IMR-90 (cell line): ENCODE results near the gene PATJ. TPM values are rescaled to one million over a fixed set of nuclear protein-coding genes. Genes with fewer than 3 reads are reported as not detected.

Experiments used
- ATAC-seq: fragments of 200-7000 bp; cut with Tn5 transposase; 2 replicates; pipeline ENCODE4 v1.9.1; 2020; ENCODE audit warnings: low read depth, mild to moderate bottlenecking, moderate library complexity
- BruUV-seq: library from RNA; stranded (reverse); fragments of 400-500 nt; replicated peaks from 2 replicates; lab custom pipeline; 2021; lab: Mats Ljungman, UMichigan
- CTCF ChIA-PET: fragments of 300-600 bp; formaldehyde crosslinking; extraction: SDS; loops from one replicate; lab custom pipeline; 2021; ENCODE audit warnings: antibody characterized with exemption; lab: Yijun Ruan, JAX
- POLR2A ChIA-PET: fragments of 300-600 bp; sonication (Branson Sonifier 250); formaldehyde crosslinking; loops from one replicate; lab custom pipeline; 2022; ENCODE audit warnings: antibody characterized with exemption; ENCODE audit not compliant: unreplicated experiment; lab: Charles Lee
- DNase-seq: peaks from one replicate; pipeline ENCODE4 v3.0.0; 2013
- H2AFZ ChIP-seq: replicated peaks from 2 replicates; pipeline ENCODE3; 2013; ENCODE audit warnings: low read length, mild to moderate bottlenecking; ENCODE audit not compliant: poor library complexity
- H2AK5ac ChIP-seq: 2 replicates; pipeline ENCODE4 v1.6.1; 2013; ENCODE audit warnings: low read depth, low read length, inconsistent platforms
- H2AK9ac ChIP-seq: replicated peaks from 2 replicates; pipeline ENCODE3; 2013; ENCODE audit warnings: mild to moderate bottlenecking, low read depth, low read length, moderate library complexity; ENCODE audit not compliant: poor library complexity
- H2BK120ac ChIP-seq: 2 replicates; pipeline ENCODE4 v1.6.1; 2013; ENCODE audit warnings: low read depth, low read length, inconsistent platforms
- H2BK15ac ChIP-seq: 3 replicates; pipeline ENCODE4 v1.6.1; 2013; ENCODE audit warnings: low read depth, low read length, inconsistent platforms
- H2BK20ac ChIP-seq: 2 replicates; pipeline ENCODE4 v1.6.1; 2013; ENCODE audit warnings: low read depth, mild to moderate bottlenecking, inconsistent platforms, low read length, moderate library complexity
- H2BK5ac ChIP-seq: 2 replicates; pipeline ENCODE4 v1.6.1; 2013; ENCODE audit warnings: mild to moderate bottlenecking, low read depth, low read length, inconsistent platforms; ENCODE audit not compliant: poor library complexity, severe bottlenecking
- H3K14ac ChIP-seq: replicated peaks from 2 replicates; pipeline ENCODE4 v1.6.1; 2013; ENCODE audit warnings: low read depth, low read length, inconsistent platforms
- H3K18ac ChIP-seq: 2 replicates; pipeline ENCODE4 v1.6.1; 2013; ENCODE audit warnings: low read depth, low read length, control low read depth
- H3K23ac ChIP-seq: 2 replicates; pipeline ENCODE4 v1.6.1; 2013; ENCODE audit warnings: low read depth, low read length, inconsistent platforms
- H3K27ac ChIP-seq: 2 replicates; pipeline ENCODE4 v1.5.1; 2013; ENCODE audit warnings: mild to moderate bottlenecking, control low read depth, low read length; ENCODE audit not compliant: insufficient read depth
- H3K27me3 ChIP-seq: 2 replicates; pipeline ENCODE4 v1.6.1; 2013; ENCODE audit warnings: low read length; ENCODE audit not compliant: control insufficient read depth, insufficient read depth
- H3K36me3 ChIP-seq: 2 replicates; pipeline ENCODE4 v1.6.1; 2013; ENCODE audit warnings: low read length, mixed read lengths; ENCODE audit not compliant: control insufficient read depth, insufficient read depth
- H3K4ac ChIP-seq: 2 replicates; pipeline ENCODE4 v1.6.1; 2013; ENCODE audit warnings: low read depth, low read length, inconsistent platforms
- H3K4me1 ChIP-seq: 2 replicates; pipeline ENCODE4 v1.6.1; 2013; ENCODE audit warnings: low read length, mixed read lengths; ENCODE audit not compliant: control insufficient read depth, insufficient read depth
- H3K4me2 ChIP-seq: 2 replicates; pipeline ENCODE4 v1.6.1; 2013; ENCODE audit warnings: low read depth, mild to moderate bottlenecking, control low read depth, low read length, moderate library complexity
- H3K4me3 ChIP-seq: 2 replicates; pipeline ENCODE4 v1.5.1; 2013; ENCODE audit warnings: low read depth, mild to moderate bottlenecking, control low read depth, low read length, moderate library complexity; ENCODE audit not compliant: insufficient read depth
- H3K56ac ChIP-seq: 2 replicates; pipeline ENCODE4 v1.6.1; 2013; ENCODE audit warnings: low read length, inconsistent platforms; ENCODE audit not compliant: insufficient read depth; ENCODE audit errors: extremely low read depth
- H3K79me1 ChIP-seq, 2 experiments: 2 replicates each; pipeline ENCODE4 v1.6.1; 2013; ENCODE audit warnings: low read length in 2 of 2, inconsistent platforms in 1 of 2, low read depth in 1 of 2
- H3K9ac ChIP-seq: 2 replicates; pipeline ENCODE4 v1.6.1; 2013; ENCODE audit warnings: low read depth, low read length, control low read depth
- H3K9me1 ChIP-seq: 2 replicates; pipeline ENCODE4 v1.6.1; 2013; ENCODE audit warnings: low read length, inconsistent platforms; ENCODE audit not compliant: insufficient read depth
- H3K9me3 ChIP-seq: 2 replicates; pipeline ENCODE4 v1.6.1; 2013; ENCODE audit warnings: low read length; ENCODE audit not compliant: control insufficient read depth, insufficient read depth
- H4K20me1 ChIP-seq: 2 replicates; pipeline ENCODE4 v1.6.1; 2013; ENCODE audit warnings: low read length, inconsistent platforms; ENCODE audit not compliant: insufficient read depth
- H4K5ac ChIP-seq: 2 replicates; pipeline ENCODE4 v1.6.1; 2013; ENCODE audit warnings: mild to moderate bottlenecking, low read depth, low read length, control low read depth
- H4K8ac ChIP-seq, 2 experiments: 2 replicates each; pipeline ENCODE4 v1.6.1; 2013; ENCODE audit warnings: low read depth in 2 of 2, low read length in 2 of 2, control low read depth in 1 of 2, inconsistent platforms in 1 of 2
- H4K91ac ChIP-seq: 2 replicates; pipeline ENCODE4 v1.6.1; 2013; ENCODE audit warnings: low read depth, low read length, inconsistent platforms; ENCODE audit not compliant: insufficient read depth
- CEBPB ChIP-seq: IDR thresholded peaks from 2 replicates; pipeline ENCODE4 v1.6.1; 2012; ENCODE audit warnings: low read depth, low read length, improper control_type of control experiment
- FOS ChIP-seq: fragments of 150-350 bp; IDR thresholded peaks from 2 replicates; pipeline ENCODE4 v1.6.1; 2016; ENCODE audit warnings: low read depth, low read length
- MAFK ChIP-seq: IDR thresholded peaks from 2 replicates; pipeline ENCODE4 v1.6.1; 2012; ENCODE audit warnings: low read depth, low read length, improper control_type of control experiment
- MAZ ChIP-seq: IDR thresholded peaks from 2 replicates; pipeline ENCODE4 v1.6.1; 2012; ENCODE audit warnings: low read depth, mild to moderate bottlenecking, low read length, improper control_type of control experiment, moderate library complexity, borderline replicate concordance
- RCOR1 ChIP-seq: IDR thresholded peaks from 2 replicates; pipeline ENCODE4 v1.6.1; 2012; ENCODE audit warnings: mild to moderate bottlenecking, low read length, improper control_type of control experiment; ENCODE audit not compliant: insufficient replicate concordance
- RFX5 ChIP-seq: IDR thresholded peaks from 2 replicates; pipeline ENCODE4 v1.8.0; 2012; ENCODE audit warnings: low read depth, mild to moderate bottlenecking, low read length, moderate library complexity
- WGBS, 2 experiments: methylation state at CpG; one replicate each; pipeline versions ENCODE4 v1.1.5 to v1.1.7; 2013; ENCODE audit warnings: missing lambda C conversion rate in 2 of 2; ENCODE audit not compliant: insufficient read length in 1 of 2; ENCODE audit errors: extremely low coverage in 2 of 2; 5-methylcytosine and 5-hydroxymethylcytosine counted together
- dilution Hi-C: fragments of 300-500 bp; cut with HindIII; formaldehyde crosslinking; loops from one replicate; pipeline ENCODE4 v1.14.3; 2018; ENCODE audit warnings: low sequenced_read_pairs; ENCODE audit not compliant: unreplicated experiment
- in situ Hi-C: fragments of 300-500 bp; cut with MboI; formaldehyde crosslinking; loops from 3 replicates; pipeline ENCODE4 v1.14.3; 2019; ENCODE audit warnings: low sequenced_read_pairs, inconsistent platforms, mixed read lengths
- intact Hi-C: fragments of 100-400 bp; cut with micrococcal nuclease; formaldehyde crosslinking; loops from 2 replicates; pipeline ENCODE4 v1.10.0; 2022
- polyA plus RNA-seq, 3 experiments: library from polyadenylated mRNA; depleted of rRNA; stranded (reverse); fragments of >200 nt; gene quantifications; 2 replicates each; pipeline ENCODE4 v1.2.3, GENCODE V29; 2012; ENCODE audit warnings: low replicate concordance in 1 of 3
- total RNA-seq: library from RNA; depleted of rRNA; stranded (reverse); fragments of >200 nt; gene quantifications from 2 replicates; pipeline ENCODE4 v1.2.3, GENCODE V29; 2012
- TF ChIP-seq, protein P1 (sequence below): fragments of 150-350 bp; IDR thresholded peaks from 2 replicates; pipeline ENCODE4 v1.6.1; 2017; ENCODE audit warnings: mild to moderate bottlenecking, antibody characterized with exemption, low read length, low read depth

PATJ gene
- total and polyA plus RNA-seq, 2 of the 4 experiments (the other 2 are of a cell fraction) = 2.0 to 3.4 TPM

- Histone ChIP-seq H2AK5ac (no peak overlapping the region), H2AFZ (no peak overlapping the region), H2BK20ac (no peak overlapping the region), H2BK120ac (no peak overlapping the region), H3K9me3 (no peaks in the 10 kb centered on the region), H3K23ac (no peak overlapping the region), H3K4me2 (no peak overlapping the region), H3K4me3 (no peak overlapping the region), H3K9ac (no peak overlapping the region), H4K5ac (no peak overlapping the region), H3K27me3 (no peaks in the 10 kb centered on the region; the same call in 1 of the 2 replicates), H3K36me3 (no peaks in the 10 kb centered on the region), H4K8ac (no peak overlapping the region), H3K14ac (no peak overlapping the region), H2BK15ac (no peak overlapping the region), H2AK9ac (no peak overlapping the region), H3K4me1 (no peaks in the 10 kb centered on the region), H3K27ac (no peak overlapping the region), H3K18ac (no peak overlapping the region), H2BK5ac (no peak overlapping the region), H3K4ac (no peak overlapping the region), H4K91ac (no peak overlapping the region), H3K9me1 (no peaks in the 10 kb centered on the region), H3K79me1 (no peaks in the 10 kb centered on the region), H3K56ac (no peak overlapping the region), H4K20me1 (no peaks in the 10 kb centered on the region)
- POLR2A ChIA-PET = no interaction called here
- no peak for ATAC-seq
- no TSS peak for BruUV-seq
- intact Hi-C loops (no loop called here), dilution Hi-C loops (no loop called here), in situ Hi-C loops (loop anchor here (5.0 to 25.0 kb wide), 2 partner anchors 230 to 560 kb away; no protein-coding TSS in a partner anchor)
- no peak for DNase-seq
- no CpG with 5 or more reads among the region's 1 CpG for WGBS, 2 experiments
- TF ChIP-seq MAFK (no peak), RCOR1 (no peak), CEBPB (no peak), MAZ (no peak), FOS (no peak), RFX5 (no peak)
- TF ChIP-seq, protein P1, sequence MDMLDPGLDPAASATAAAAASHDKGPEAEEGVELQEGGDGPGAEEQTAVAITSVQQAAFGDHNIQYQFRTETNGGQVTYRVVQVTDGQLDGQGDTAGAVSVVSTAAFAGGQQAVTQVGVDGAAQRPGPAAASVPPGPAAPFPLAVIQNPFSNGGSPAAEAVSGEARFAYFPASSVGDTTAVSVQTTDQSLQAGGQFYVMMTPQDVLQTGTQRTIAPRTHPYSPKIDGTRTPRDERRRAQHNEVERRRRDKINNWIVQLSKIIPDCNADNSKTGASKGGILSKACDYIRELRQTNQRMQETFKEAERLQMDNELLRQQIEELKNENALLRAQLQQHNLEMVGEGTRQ = no peak
- CTCF ChIA-PET = no interaction called here
Observed at GRCh38 chr1:62177621-62178020, 435.3 kb downstream of the PATJ start.
